H9 (cell line): ENCODE measurements around the gene RBM33. TPM values are rescaled to one million over a fixed set of nuclear protein-coding genes. Genes with fewer than 3 reads are reported as not detected.

Source experiments
- DNase-seq: peaks from one replicate; pipeline ENCODE4 v3.0.0-alpha.2; 2017
- H2AFZ ChIP-seq: one replicate; pipeline ENCODE4 v1.6.1; 2013; ENCODE audit warnings: mild to moderate bottlenecking, low read length, control low read depth, moderate library complexity
- H2AK5ac ChIP-seq: 2 replicates; pipeline ENCODE4 v1.6.1; 2013; ENCODE audit warnings: low read length, control low read depth, mixed read lengths; ENCODE audit not compliant: insufficient read length
- H2BK120ac ChIP-seq: one replicate; pipeline ENCODE4 v1.6.1; 2013; ENCODE audit warnings: low read depth, mild to moderate bottlenecking, low read length, control low read depth, inconsistent platforms; ENCODE audit not compliant: poor library complexity, severe bottlenecking
- H2BK12ac ChIP-seq: 2 replicates; pipeline ENCODE4 v1.6.1; 2013; ENCODE audit warnings: low read length, control low read depth, mixed read lengths, low read depth; ENCODE audit not compliant: insufficient read length
- H2BK15ac ChIP-seq: 2 replicates; pipeline ENCODE4 v1.6.1; 2013; ENCODE audit warnings: low read depth, low read length, control low read depth
- H2BK20ac ChIP-seq: one replicate; pipeline ENCODE4 v1.6.1; 2013; ENCODE audit warnings: low read depth, mild to moderate bottlenecking, low read length, control low read depth, inconsistent platforms; ENCODE audit not compliant: poor library complexity, severe bottlenecking
- H2BK5ac ChIP-seq: 2 replicates; pipeline ENCODE4 v1.6.1; 2013; ENCODE audit warnings: low read length, control low read depth, mixed read lengths; ENCODE audit not compliant: insufficient read length
- H3K14ac ChIP-seq: 2 replicates; pipeline ENCODE4 v1.6.1; 2013; ENCODE audit warnings: low read length, control low read depth; ENCODE audit not compliant: insufficient read depth
- H3K18ac ChIP-seq: 2 replicates; pipeline ENCODE4 v1.6.1; 2013; ENCODE audit warnings: low read depth, mild to moderate bottlenecking, mixed read lengths, low read length, control low read depth; ENCODE audit not compliant: insufficient read length
- H3K23ac ChIP-seq: 2 replicates; pipeline ENCODE4 v1.6.1; 2013; ENCODE audit warnings: low read length, control low read depth, mixed read lengths, low read depth; ENCODE audit not compliant: insufficient read length
- H3K23me2 ChIP-seq: 2 replicates; pipeline ENCODE4 v1.6.1; 2013; ENCODE audit warnings: low read depth, mild to moderate bottlenecking, mixed read lengths, low read length, control low read depth; ENCODE audit not compliant: insufficient read length, poor library complexity, severe bottlenecking
- H3K27ac ChIP-seq: 2 replicates; pipeline ENCODE4 v1.5.1; 2013; ENCODE audit warnings: low read length, control low read depth, mixed read lengths, low read depth; ENCODE audit not compliant: insufficient read length
- H3K27me3 ChIP-seq: 2 replicates; pipeline ENCODE4 v1.6.1; 2013; ENCODE audit warnings: low read length, control low read depth, inconsistent platforms; ENCODE audit not compliant: insufficient read depth
- H3K4ac ChIP-seq: 2 replicates; pipeline ENCODE4 v1.6.1; 2013; ENCODE audit warnings: low read depth, mild to moderate bottlenecking, control low read depth, inconsistent platforms, low read length, moderate library complexity
- H3K4me1 ChIP-seq: 2 replicates; pipeline ENCODE4 v1.6.1; 2013; ENCODE audit warnings: low read length, control low read depth, inconsistent platforms; ENCODE audit not compliant: insufficient read depth
- H3K4me2 ChIP-seq: 2 replicates; pipeline ENCODE4 v1.6.1; 2013; ENCODE audit warnings: low read length, control low read depth, mixed read lengths; ENCODE audit not compliant: insufficient read length, insufficient read depth
- H3K56ac ChIP-seq: 2 replicates; pipeline ENCODE4 v1.6.1; 2013; ENCODE audit warnings: low read depth, mild to moderate bottlenecking, mixed read lengths, low read length, control low read depth; ENCODE audit not compliant: insufficient read length
- H3K79me1 ChIP-seq: 2 replicates; pipeline ENCODE4 v1.6.1; 2013; ENCODE audit warnings: low read depth, mild to moderate bottlenecking, moderate library complexity, low read length, control low read depth, inconsistent platforms; ENCODE audit not compliant: insufficient read depth, poor library complexity, severe bottlenecking
- H3K79me2 ChIP-seq: 2 replicates; pipeline ENCODE4 v1.6.1; 2013; ENCODE audit warnings: low read length, control low read depth, inconsistent platforms; ENCODE audit not compliant: insufficient read depth
- H3K9ac ChIP-seq: 2 replicates; pipeline ENCODE4 v1.6.1; 2013; ENCODE audit warnings: low read length, control low read depth, mixed read lengths; ENCODE audit not compliant: insufficient read length; ENCODE audit errors: extremely low read depth
- H3K9me3 ChIP-seq: one replicate; pipeline ENCODE4 v1.6.1; 2013; ENCODE audit warnings: low read depth, low read length, inconsistent platforms; ENCODE audit not compliant: control insufficient read depth
- H3T11ph ChIP-seq: one replicate; pipeline ENCODE4 v1.6.1; 2013; ENCODE audit warnings: mild to moderate bottlenecking, low read length, control low read depth, inconsistent platforms
- H4K20me1 ChIP-seq: one replicate; pipeline ENCODE4 v1.6.1; 2013; ENCODE audit not compliant: control insufficient read depth, insufficient read length, insufficient read depth
- H4K5ac ChIP-seq: 2 replicates; pipeline ENCODE4 v1.6.1; 2013; ENCODE audit warnings: low read depth, mild to moderate bottlenecking, mixed read lengths, low read length, control low read depth; ENCODE audit not compliant: insufficient read length
- H4K8ac ChIP-seq: replicated peaks from 2 replicates; pipeline ENCODE4 v1.6.1; 2013; ENCODE audit warnings: low read length, control low read depth, mixed read lengths, low read depth; ENCODE audit not compliant: insufficient read length
- H4K91ac ChIP-seq: 2 replicates; pipeline ENCODE4 v1.6.1; 2013; ENCODE audit warnings: low read depth, mild to moderate bottlenecking, moderate library complexity, mixed read lengths, low read length, control low read depth; ENCODE audit not compliant: insufficient read length
- H3K27ac Mint-ChIP-seq, 3 experiments: 2 replicates in 2 of 3; 3 replicates in 1 of 3; pipeline ENCODE4 v1.8.0; 2020 to 2021; ENCODE audit warnings: mixed read lengths in 3 of 3, mild to moderate bottlenecking in 1 of 3, moderate library complexity in 1 of 3
- H3K27me3 Mint-ChIP-seq: 2 replicates; pipeline ENCODE4 v1.8.0; 2021; ENCODE audit warnings: low read depth, mild to moderate bottlenecking, moderate library complexity, mixed read lengths
- H3K36me3 Mint-ChIP-seq, 3 experiments: 2 replicates in 2 of 3; 3 replicates in 1 of 3; pipeline ENCODE4 v1.8.0; 2020 to 2021; ENCODE audit warnings: low read depth in 3 of 3, mixed read lengths in 3 of 3; ENCODE audit not compliant: insufficient read depth in 1 of 3
- H3K4me1 Mint-ChIP-seq, 2 experiments: 2 replicates each; pipeline ENCODE4 v1.8.0; 2020; ENCODE audit warnings: mixed read lengths in 2 of 2
- H3K4me3 Mint-ChIP-seq, 2 experiments: 2 replicates in 1 of 2; 3 replicates in 1 of 2; pipeline ENCODE4 v1.8.0; 2020 to 2021; ENCODE audit warnings: mild to moderate bottlenecking in 2 of 2, mixed read lengths in 2 of 2, moderate library complexity in 1 of 2
- H3K9me3 Mint-ChIP-seq, 2 experiments: 2 replicates in 1 of 2; 3 replicates in 1 of 2; pipeline ENCODE4 v1.8.0; 2020; ENCODE audit warnings: mild to moderate bottlenecking in 2 of 2, mixed read lengths in 2 of 2, moderate library complexity in 1 of 2
- CTCF ChIP-seq: fragments of 200-600 bp; sonication (generic); conservative IDR thresholded peaks from 3 replicates; pipeline ENCODE4 v1.8.0; 2021; ENCODE audit warnings: antibody characterized with exemption, mild to moderate bottlenecking
- WGBS: extraction: QIAGEN DNeasy Blood & Tissue Kit; methylation state at CpG from one replicate; pipeline ENCODE4 v1.1.7; 2013; ENCODE audit warnings: missing lambda C conversion rate, low lambda C conversion rate, mixed read lengths; ENCODE audit not compliant: insufficient read length; ENCODE audit errors: extremely low coverage; 5-methylcytosine and 5-hydroxymethylcytosine counted together
- total RNA-seq: library from RNA; stranded (reverse); gene quantifications from 2 replicates; pipeline ENCODE4 v1.2.1, GENCODE V29; 2021

The RBM33 gene
- total RNA-seq, 1 experiment from 2014 or later = 71.3 TPM

GRCh38 chr7:155792315-155792960 lies 148.0 kb downstream of the RBM33 start:
- H3K27ac ChIP-seq = no peak overlapping the region
- TF ChIP-seq CTCF = no peak
- H2BK20ac ChIP-seq = no peak overlapping the region
- H3K9me3 Mint-ChIP-seq = peaks cover 0 to 7% of the 10 kb centered on the region in 2 experiments; a peak in 3 of 5 replicates
- no peak overlapping the region for H4K5ac ChIP-seq
- no peak overlapping the region for H3K23ac ChIP-seq
- H3K4me2 ChIP-seq = no peak overlapping the region
- peaks cover 3% of the 10 kb centered on the region for H3K23me2 ChIP-seq
- H3K9me3 ChIP-seq = no peaks in the 10 kb centered on the region
- H4K91ac ChIP-seq = no peak overlapping the region
- peaks cover 0 to 3% (median 0%) of the 10 kb centered on the region in 3 experiments; a peak in 1 of 7 replicates for H3K36me3 Mint-ChIP-seq
- DNase-seq = no peak
- H3K4me1 ChIP-seq = no peaks in the 10 kb centered on the region
- H2AK5ac ChIP-seq = no peak overlapping the region
- H3K27me3 Mint-ChIP-seq = peaks cover 39% of the 10 kb centered on the region
- H3K4ac ChIP-seq = no peak overlapping the region
- H3K4me3 Mint-ChIP-seq = no peak overlapping the region
- no peaks in the 10 kb centered on the region for H4K20me1 ChIP-seq
- H2BK12ac ChIP-seq = no peak overlapping the region
- no peaks in the 10 kb centered on the region for H3K79me2 ChIP-seq
- WGBS = 100% methylated on average over 2 of the region's 14 CpGs
- H3K9ac ChIP-seq = no peak overlapping the region
- H3K27me3 ChIP-seq = no peaks in the 10 kb centered on the region
- no peaks in the 10 kb centered on the region for H3K79me1 ChIP-seq
- H3K27ac Mint-ChIP-seq = no peak overlapping the region
- no peak overlapping the region for H3K56ac ChIP-seq
- no peak overlapping the region for H2BK15ac ChIP-seq
- H3K14ac ChIP-seq = no peak overlapping the region
- H2AFZ ChIP-seq = no peak overlapping the region
- no peak overlapping the region for H2BK120ac ChIP-seq
- H4K8ac ChIP-seq = no peak overlapping the region
- H2BK5ac ChIP-seq = no peak overlapping the region
- H3K4me1 Mint-ChIP-seq = peaks cover 4% of the 10 kb centered on the region in 2 experiments
- no peak overlapping the region for H3T11ph ChIP-seq
- H3K18ac ChIP-seq = no peak overlapping the region
